B cell (primary cell): ENCODE measurements around the gene MAP3K7CL.

ENCODE experiments used
- EZH2 ChIP-seq: IDR thresholded peaks from 2 replicates; pipeline ENCODE4 v1.6.1; 2012; ENCODE audit warnings: borderline replicate concordance, low read depth, mild to moderate bottlenecking, moderate library complexity, low read length; ENCODE audit not compliant: insufficient read depth, poor library complexity, severe bottlenecking
- TF ChIP-seq, protein P1 (sequence below): fragments of 200-600 bp; IDR thresholded peaks from one replicate; pipeline ENCODE4 v1.8.0; 2022; ENCODE audit warnings: antibody characterized with exemption, mild to moderate bottlenecking

- TF ChIP-seq, protein P1, sequence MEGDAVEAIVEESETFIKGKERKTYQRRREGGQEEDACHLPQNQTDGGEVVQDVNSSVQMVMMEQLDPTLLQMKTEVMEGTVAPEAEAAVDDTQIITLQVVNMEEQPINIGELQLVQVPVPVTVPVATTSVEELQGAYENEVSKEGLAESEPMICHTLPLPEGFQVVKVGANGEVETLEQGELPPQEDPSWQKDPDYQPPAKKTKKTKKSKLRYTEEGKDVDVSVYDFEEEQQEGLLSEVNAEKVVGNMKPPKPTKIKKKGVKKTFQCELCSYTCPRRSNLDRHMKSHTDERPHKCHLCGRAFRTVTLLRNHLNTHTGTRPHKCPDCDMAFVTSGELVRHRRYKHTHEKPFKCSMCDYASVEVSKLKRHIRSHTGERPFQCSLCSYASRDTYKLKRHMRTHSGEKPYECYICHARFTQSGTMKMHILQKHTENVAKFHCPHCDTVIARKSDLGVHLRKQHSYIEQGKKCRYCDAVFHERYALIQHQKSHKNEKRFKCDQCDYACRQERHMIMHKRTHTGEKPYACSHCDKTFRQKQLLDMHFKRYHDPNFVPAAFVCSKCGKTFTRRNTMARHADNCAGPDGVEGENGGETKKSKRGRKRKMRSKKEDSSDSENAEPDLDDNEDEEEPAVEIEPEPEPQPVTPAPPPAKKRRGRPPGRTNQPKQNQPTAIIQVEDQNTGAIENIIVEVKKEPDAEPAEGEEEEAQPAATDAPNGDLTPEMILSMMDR, result no peak
- no peak for TF ChIP-seq EZH2
Measured at GRCh38 chr21:29155933-29156260, 25.5 kb downstream of the MAP3K7CL start.
